NCI-H460 (cell line): ENCODE data around the gene SLC6A7. TPM values are rescaled to one million over a fixed set of nuclear protein-coding genes. Genes with fewer than 3 reads are reported as not detected.
"Not testable (repeated sequence)": the region's sequence is repeated elsewhere in the genome, so short reads cannot be mapped to it uniquely, and the experiment has no call there.

Source experiments
- DNase-seq: peaks from one replicate; pipeline ENCODE4 v3.0.0-alpha.2; 2016; ENCODE audit warnings: low read depth; ENCODE audit errors: extremely low read depth
- total RNA-seq: library from RNA; depleted of rRNA; stranded (reverse); fragments of >200 nt; shearing (Covaris generic); gene quantifications from 2 replicates; pipeline ENCODE4 v1.2.3, GENCODE V29; 2014

SLC6A7 gene
- total RNA-seq, 1 experiment from 2014 or later = 1.6 TPM

- DNase-seq = peak; percentile 33
Measured at GRCh38 chr5:150215979-150216944, 26.4 kb downstream of the SLC6A7 start.

GRCh38 chr5:150217038-150217437, 27.2 kb downstream of the SLC6A7 start:
- no peak for DNase-seq

- peak; percentile 88 for DNase-seq
Measured at GRCh38 chr5:150217873-150218692, 28.2 kb downstream of the SLC6A7 start.

- DNase-seq = no peak
Measured at GRCh38 chr5:150218693-150219035, 28.8 kb downstream of the SLC6A7 start.

- no peak for DNase-seq
Measured at GRCh38 chr5:150219142-150219541, 29.3 kb downstream of the SLC6A7 start.

- no peak for DNase-seq
Measured at GRCh38 chr5:150219861-150220260, 30.0 kb downstream of the SLC6A7 start.

- no peak for DNase-seq
Measured at GRCh38 chr5:150221471-150221870, 31.6 kb downstream of the SLC6A7 start.

- no peak for DNase-seq
Measured at GRCh38 chr5:150222906-150223305, 33.0 kb downstream of the SLC6A7 start.

GRCh38 chr5:150223474-150223873, 33.6 kb downstream of the SLC6A7 start:
- no peak for DNase-seq

GRCh38 chr5:150224483-150225027, 34.7 kb downstream of the SLC6A7 start:
- DNase-seq = no peak

GRCh38 chr5:150227036-150227435, 37.2 kb downstream of the SLC6A7 start:
- no peak for DNase-seq

- DNase-seq = no peak
Measured at GRCh38 chr5:150227606-150228273, 37.9 kb downstream of the SLC6A7 start.

GRCh38 chr5:150229571-150229970, 39.7 kb downstream of the SLC6A7 start:
- no peak for DNase-seq

- no peak for DNase-seq
Measured at GRCh38 chr5:150230842-150231241, 41.0 kb downstream of the SLC6A7 start.

GRCh38 chr5:150233706-150234105, 43.8 kb downstream of the SLC6A7 start:
- not testable (repeated sequence) for DNase-seq

- DNase-seq = no peak
Measured at GRCh38 chr5:150234576-150235499, 45.0 kb downstream of the SLC6A7 start.

- DNase-seq = no peak
Measured at GRCh38 chr5:150235500-150235854, 45.6 kb downstream of the SLC6A7 start.

- DNase-seq = no peak
Measured at GRCh38 chr5:150236313-150236712, 46.5 kb downstream of the SLC6A7 start.

- DNase-seq = no peak
Measured at GRCh38 chr5:150236981-150237754, 47.3 kb downstream of the SLC6A7 start.
